Mesothelial cell of epicardium (in vitro differentiated cells): ENCODE measurements around the gene SCAMP2. TPM values are rescaled to one million over a fixed set of nuclear protein-coding genes. Genes with fewer than 3 reads are reported as not detected.

Experiments used
- DNase-seq, 2 experiments: peaks; one replicate each; pipeline ENCODE4 v3.0.0; 2021; ENCODE audit warnings: low spot score in 2 of 2; ENCODE audit not compliant: unreplicated experiment in 2 of 2
- H3K27ac Mint-ChIP-seq: 2 replicates; pipeline ENCODE4 v1.8.0; 2021; ENCODE audit warnings: mixed read lengths
- H3K27me3 Mint-ChIP-seq: 2 replicates; pipeline ENCODE4 v1.8.0; 2021; ENCODE audit warnings: low read depth, mixed read lengths
- H3K36me3 Mint-ChIP-seq: 2 replicates; pipeline ENCODE4 v1.8.0; 2021; ENCODE audit warnings: mixed read lengths
- H3K4me1 Mint-ChIP-seq: 2 replicates; pipeline ENCODE4 v1.8.0; 2021; ENCODE audit warnings: mixed read lengths
- H3K4me3 Mint-ChIP-seq: 2 replicates; pipeline ENCODE4 v1.8.0; 2021; ENCODE audit warnings: mild to moderate bottlenecking, moderate library complexity, mixed read lengths
- H3K9me3 Mint-ChIP-seq: 2 replicates; pipeline ENCODE4 v1.8.0; 2021; ENCODE audit warnings: mixed read lengths
- total RNA-seq: library from RNA; stranded (reverse); gene quantifications from 3 replicates; pipeline ENCODE4 v1.2.1, GENCODE V29; 2021
- TF ChIP-seq, protein P1 (sequence below): fragments of 200-600 bp; sonication (generic); IDR thresholded peaks from one replicate; pipeline ENCODE4 v1.5.0; 2021; ENCODE audit warnings: antibody characterized with exemption; ENCODE audit not compliant: unreplicated experiment

SCAMP2 gene
- total RNA-seq, 1 donor from 2014 or later: 45.6 TPM

DNA sequence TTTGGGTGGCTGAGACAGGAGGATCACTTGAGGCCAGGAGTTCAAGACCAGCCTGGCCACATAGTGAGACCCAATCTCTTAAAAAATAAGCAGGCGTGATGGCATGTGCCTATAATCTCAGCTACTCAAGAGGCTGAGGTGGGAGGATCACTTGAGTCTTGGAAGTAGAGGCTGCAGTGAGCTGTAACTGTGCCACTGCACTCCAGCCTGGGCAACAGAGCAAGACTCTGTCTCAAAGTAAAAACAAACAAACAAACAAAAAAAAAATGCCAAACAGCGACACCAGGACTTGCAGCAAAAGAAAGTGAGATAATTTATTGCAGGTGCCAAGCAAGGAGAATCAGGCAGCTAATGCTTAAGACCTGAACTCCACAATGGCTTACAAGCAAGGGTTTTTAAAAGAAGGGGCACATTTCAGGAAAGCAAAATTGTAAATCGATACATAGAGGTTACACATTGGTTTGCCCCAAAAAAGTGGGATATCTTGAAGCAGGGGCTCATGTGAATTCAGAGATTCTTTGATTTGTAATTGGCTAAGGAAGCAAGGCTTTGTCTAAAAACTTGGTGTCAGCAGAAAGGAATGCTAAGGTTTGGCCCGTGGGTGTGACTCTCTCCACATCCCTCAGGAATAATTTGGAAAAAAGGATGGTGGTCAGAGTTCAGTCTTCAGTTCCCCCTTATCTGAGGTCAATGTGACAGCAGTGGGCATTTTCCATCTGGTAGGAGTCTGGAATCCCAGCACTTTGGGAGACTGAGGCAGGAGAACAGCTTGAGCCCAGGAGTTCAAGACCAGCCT, 11.5 kb upstream of the SCAMP2 start:
- no peak overlapping the region for H3K4me3 Mint-ChIP-seq
- H3K9me3 Mint-ChIP-seq: peaks cover 5% of the 10 kb centered on the region
- peaks cover 10% of the 10 kb centered on the region for H3K4me1 Mint-ChIP-seq
- no peak overlapping the region for H3K27ac Mint-ChIP-seq
- TF ChIP-seq, protein P1, sequence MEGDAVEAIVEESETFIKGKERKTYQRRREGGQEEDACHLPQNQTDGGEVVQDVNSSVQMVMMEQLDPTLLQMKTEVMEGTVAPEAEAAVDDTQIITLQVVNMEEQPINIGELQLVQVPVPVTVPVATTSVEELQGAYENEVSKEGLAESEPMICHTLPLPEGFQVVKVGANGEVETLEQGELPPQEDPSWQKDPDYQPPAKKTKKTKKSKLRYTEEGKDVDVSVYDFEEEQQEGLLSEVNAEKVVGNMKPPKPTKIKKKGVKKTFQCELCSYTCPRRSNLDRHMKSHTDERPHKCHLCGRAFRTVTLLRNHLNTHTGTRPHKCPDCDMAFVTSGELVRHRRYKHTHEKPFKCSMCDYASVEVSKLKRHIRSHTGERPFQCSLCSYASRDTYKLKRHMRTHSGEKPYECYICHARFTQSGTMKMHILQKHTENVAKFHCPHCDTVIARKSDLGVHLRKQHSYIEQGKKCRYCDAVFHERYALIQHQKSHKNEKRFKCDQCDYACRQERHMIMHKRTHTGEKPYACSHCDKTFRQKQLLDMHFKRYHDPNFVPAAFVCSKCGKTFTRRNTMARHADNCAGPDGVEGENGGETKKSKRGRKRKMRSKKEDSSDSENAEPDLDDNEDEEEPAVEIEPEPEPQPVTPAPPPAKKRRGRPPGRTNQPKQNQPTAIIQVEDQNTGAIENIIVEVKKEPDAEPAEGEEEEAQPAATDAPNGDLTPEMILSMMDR: no peak
- DNase-seq: no peak
- no peaks in the 10 kb centered on the region for H3K27me3 Mint-ChIP-seq
- no peaks in the 10 kb centered on the region for H3K36me3 Mint-ChIP-seq

DNA sequence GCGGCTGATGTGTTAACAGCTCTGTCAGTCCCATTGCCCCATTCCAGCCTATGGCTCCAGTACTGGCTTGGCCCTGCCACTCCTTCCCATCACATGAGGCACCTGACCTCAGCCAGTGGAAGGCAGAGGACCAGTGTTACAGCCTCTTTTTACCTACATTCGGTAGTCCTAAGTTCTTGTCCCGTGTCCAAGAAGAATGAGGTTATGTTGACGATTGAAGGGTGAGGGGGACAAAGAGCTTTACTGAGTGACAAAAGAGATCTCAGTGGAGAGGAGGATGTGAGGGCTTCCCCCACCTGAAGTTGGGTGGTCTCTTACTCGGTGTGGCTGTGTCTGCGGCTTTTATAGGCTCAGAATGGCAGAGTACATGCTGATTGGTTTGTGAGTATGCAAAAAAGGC, 9.4 kb upstream of the SCAMP2 start:
- Mint-ChIP-seq H3K27ac (no peak overlapping the region), H3K36me3 (no peaks in the 10 kb centered on the region), H3K27me3 (no peaks in the 10 kb centered on the region), H3K4me1 (no peaks in the 10 kb centered on the region), H3K9me3 (peaks cover 5% of the 10 kb centered on the region), H3K4me3 (no peak overlapping the region)
- DNase-seq: no peak
- TF ChIP-seq, protein P1: no peak

GRCh38 chr15:74878273-74878672, 5.1 kb upstream of the SCAMP2 start:
- peaks cover 9% of the 10 kb centered on the region for H3K9me3 Mint-ChIP-seq
- no peaks in the 10 kb centered on the region for H3K36me3 Mint-ChIP-seq
- no peak overlapping the region for H3K27ac Mint-ChIP-seq
- H3K27me3 Mint-ChIP-seq: peaks cover 2% of the 10 kb centered on the region
- TF ChIP-seq, protein P1: no peak
- no peak overlapping the region for H3K4me3 Mint-ChIP-seq
- H3K4me1 Mint-ChIP-seq: peaks cover 2% of the 10 kb centered on the region
- DNase-seq: no peak

DNA sequence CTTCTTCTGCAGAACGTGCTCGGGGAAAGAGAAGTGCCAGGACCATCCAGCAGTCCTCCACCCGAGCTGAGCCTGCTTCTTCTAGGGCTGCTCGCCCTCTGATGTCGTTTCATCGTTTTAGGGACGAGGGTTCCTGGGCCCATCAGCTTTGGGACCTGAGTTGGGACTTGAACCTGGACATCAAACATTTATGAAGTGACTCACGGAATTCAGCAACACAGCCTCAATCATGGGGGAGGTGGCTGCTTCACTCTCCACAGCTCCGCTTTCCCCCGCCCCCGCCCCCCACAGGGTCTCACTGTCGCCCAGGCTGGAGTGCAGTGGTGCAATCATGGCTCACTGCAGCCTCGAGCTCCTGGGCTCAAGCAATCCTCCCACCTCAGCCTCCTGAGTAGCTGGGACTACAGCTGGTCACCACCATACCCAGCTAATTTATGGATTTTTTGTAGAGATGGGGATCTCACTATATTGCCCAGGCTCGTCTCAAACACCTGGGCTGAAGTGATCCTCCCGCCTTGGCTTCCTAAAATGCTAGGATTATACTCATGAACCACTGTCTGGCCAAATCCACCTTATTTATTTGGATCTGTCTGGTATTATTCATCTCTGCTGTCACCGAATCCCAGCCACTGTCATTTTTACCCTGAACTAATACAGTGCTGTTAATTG, 725 bp upstream of the SCAMP2 start:
- Mint-ChIP-seq H3K9me3 (peaks cover 4% of the 10 kb centered on the region), H3K4me1 (peaks cover 30% of the 10 kb centered on the region), H3K27me3 (peaks cover 2% of the 10 kb centered on the region), H3K36me3 (no peaks in the 10 kb centered on the region), H3K4me3 (peak overlapping the region; percentile 88), H3K27ac (peak overlapping the region; percentile 87)
- TF ChIP-seq, protein P1: no peak
- DNase-seq: no peak

DNA sequence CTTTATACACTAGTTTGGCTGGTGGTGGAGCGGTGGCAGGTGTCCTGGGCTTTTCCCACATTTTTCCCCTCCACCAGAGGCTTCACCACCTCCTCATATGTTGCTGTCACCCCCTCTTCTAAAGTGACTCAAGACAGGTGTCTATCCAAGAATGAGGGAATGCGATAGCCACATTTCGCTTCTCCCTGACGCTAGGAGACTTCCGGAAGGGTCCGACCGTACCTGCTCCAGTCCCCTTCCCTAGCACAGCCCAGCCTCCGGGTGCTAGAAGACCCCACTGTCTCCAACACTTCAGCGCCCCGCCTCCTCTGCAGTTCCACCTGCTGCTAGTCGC, 496 bp downstream of the SCAMP2 start:
- no peak for DNase-seq
- Mint-ChIP-seq H3K27me3 (peaks cover 2% of the 10 kb centered on the region), H3K36me3 (peaks cover 7% of the 10 kb centered on the region), H3K4me3 (peak overlapping the region; percentile 88), H3K4me1 (peaks cover 30% of the 10 kb centered on the region), H3K9me3 (peaks cover 8% of the 10 kb centered on the region), H3K27ac (peak overlapping the region; percentile 98)
- TF ChIP-seq, protein P1: no peak
